ENCODE results near the gene PRAMEF5. TPM values are rescaled to one million over a fixed set of nuclear protein-coding genes. Genes with fewer than 3 reads are reported as not detected.
A peak's percentile ranks its signal among the peaks of the same experiment; 100 is the strongest.
"Not testable (repeated sequence)": the region's sequence is repeated elsewhere in the genome, so short reads cannot be mapped to it uniquely, and the experiment has no call there.

Gene PRAMEF5
- polyA plus RNA-seq, 2 of the 4 experiments (the other 2 are of a cell fraction), result not detected

DNA sequence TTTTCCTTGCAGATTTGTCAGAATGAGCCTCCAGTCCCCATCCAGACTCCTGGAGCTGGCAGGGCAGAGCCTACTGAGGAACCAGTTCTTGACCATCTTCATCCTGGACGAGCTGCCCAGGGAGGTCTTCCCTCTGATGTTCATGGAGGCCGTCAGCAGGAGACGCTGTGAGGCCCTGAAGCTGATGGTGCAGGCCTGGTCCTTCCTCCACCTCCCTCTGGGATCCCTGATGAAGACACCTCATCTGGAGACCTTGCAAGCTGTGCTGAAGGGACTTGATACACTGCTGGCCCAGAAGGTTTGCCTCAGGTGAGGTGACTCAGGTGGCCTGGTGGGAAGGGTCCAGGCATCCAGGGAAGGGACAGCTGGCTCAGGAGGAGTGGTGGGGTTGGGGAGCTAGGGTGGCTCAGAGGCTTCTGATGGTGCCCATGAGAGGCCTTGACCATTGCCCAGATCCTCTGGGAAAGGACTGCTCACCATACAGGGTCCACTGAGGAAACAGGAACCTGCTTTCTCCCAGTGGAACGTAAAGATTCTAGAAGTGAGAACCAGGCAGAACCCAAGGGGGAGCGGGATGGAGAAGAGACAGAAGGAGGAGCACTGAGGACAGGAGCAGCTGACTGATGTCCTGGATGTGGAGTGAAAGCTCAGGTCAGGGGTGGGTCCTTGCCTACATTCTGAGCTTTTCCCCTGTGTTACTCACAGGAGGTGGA is 8.0 kb upstream of the PRAMEF5 start:
- DNase-seq (ENCODE audit: low read depth in 1 of 2, low spot score in 1 of 2); CTCF ChIA-PET; ATAC-seq; FAIRE-seq; H3K4me3 ChIP-seq; H3K4me1 ChIP-seq; H3K4me2 ChIP-seq; H3K27ac ChIP-seq; POLR2A ChIA-PET; H3K9me3 ChIP-seq: not testable (repeated sequence)
- 0% methylated on average over 5 of the region's 5 CpGs for WGBS (ENCODE audit: missing lambda C conversion rate)

DNA sequence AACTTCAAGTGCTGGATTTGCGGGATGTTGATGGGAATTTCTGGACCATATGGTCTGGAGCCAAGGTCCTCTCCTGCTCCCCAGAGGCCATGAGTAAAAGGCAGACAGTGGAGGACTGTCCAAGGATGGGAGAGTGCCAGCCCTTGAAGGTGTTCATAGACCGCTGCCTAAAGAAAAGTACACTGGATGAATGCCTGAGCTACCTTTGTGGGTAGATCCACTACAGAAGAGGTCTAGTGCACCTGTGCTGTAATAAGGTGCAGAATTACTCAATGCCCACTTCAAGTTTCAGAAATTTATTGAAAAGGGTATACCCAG is 7.5 kb upstream of the PRAMEF5 start:
- H3K4me3 ChIP-seq; POLR2A ChIA-PET; H3K4me2 ChIP-seq; H3K27ac ChIP-seq; CTCF ChIA-PET; DNase-seq (ENCODE audit: low read depth in 1 of 2, low spot score in 1 of 2); H3K4me1 ChIP-seq; ATAC-seq; H3K9me3 ChIP-seq; FAIRE-seq: not testable (repeated sequence)
- WGBS (ENCODE audit: missing lambda C conversion rate), result 16% methylated on average over 2 of the region's 2 CpGs

GRCh38 chr1:13247122-13247521 is 6.9 kb upstream of the PRAMEF5 start:
- H3K4me3 ChIP-seq; CTCF ChIA-PET; H3K4me2 ChIP-seq; DNase-seq (ENCODE audit: low read depth in 1 of 2, low spot score in 1 of 2); POLR2A ChIA-PET; H3K4me1 ChIP-seq; H3K27ac ChIP-seq; FAIRE-seq; H3K9me3 ChIP-seq: not testable (repeated sequence)
- ATAC-seq, result 0 out of 6 replicates have a peak, but pooled peaks of 1 of the 2 experiments have one; percentile 24
- 20% methylated on average over 6 of the region's 7 CpGs for WGBS (ENCODE audit: missing lambda C conversion rate)

- H3K4me2 ChIP-seq; H3K4me3 ChIP-seq; POLR2A ChIA-PET; H3K4me1 ChIP-seq; CTCF ChIA-PET; H3K9me3 ChIP-seq; DNase-seq (ENCODE audit: low read depth in 1 of 2, low spot score in 1 of 2); H3K27ac ChIP-seq; FAIRE-seq: not testable (repeated sequence)
- peak; percentile 62 to 80; a peak in 5 of 6 replicates for ATAC-seq
- 0% methylated on average over 2 of the region's 3 CpGs for WGBS (ENCODE audit: missing lambda C conversion rate)
These were observed 11.1 kb downstream of the PRAMEF5 start for GRCh38 chr1:13265124-13265523.

DNA sequence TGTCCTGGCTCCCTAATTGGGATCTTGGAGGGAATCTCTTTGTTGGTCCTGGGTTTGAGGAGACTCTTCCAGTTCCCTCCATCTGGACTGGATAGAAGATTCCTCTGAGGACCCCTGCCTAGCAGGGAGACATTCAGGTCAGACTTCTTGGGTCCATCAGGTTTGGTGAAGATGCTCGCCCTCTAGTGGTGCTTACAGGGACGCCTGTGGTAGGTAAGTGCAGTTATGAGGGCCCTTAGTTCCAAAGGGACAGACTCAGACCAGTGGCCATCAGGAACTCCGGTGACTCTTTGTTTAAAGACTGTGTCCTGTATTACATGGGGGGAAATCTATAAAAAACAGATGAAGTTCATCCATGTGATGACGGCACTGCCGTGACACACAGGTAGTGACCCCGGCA is 23.0 kb downstream of the PRAMEF5 start:
- peak in 1 of 2 experiments; percentile 65; a peak in 3 of 6 replicates for ATAC-seq
- DNase-seq (ENCODE audit: low read depth in 1 of 2, low spot score in 1 of 2); H3K27ac ChIP-seq; H3K9me3 ChIP-seq; POLR2A ChIA-PET; H3K4me2 ChIP-seq; H3K4me3 ChIP-seq; CTCF ChIA-PET; FAIRE-seq; H3K4me1 ChIP-seq: not testable (repeated sequence)
- WGBS (ENCODE audit: missing lambda C conversion rate), result no CpG with 5 or more reads among the region's 6 CpGs

GRCh38 chr1:13279617-13280016 is 25.6 kb downstream of the PRAMEF5 start:
- CTCF ChIA-PET, POLR2A ChIA-PET, ATAC-seq: not testable (repeated sequence)

DNA sequence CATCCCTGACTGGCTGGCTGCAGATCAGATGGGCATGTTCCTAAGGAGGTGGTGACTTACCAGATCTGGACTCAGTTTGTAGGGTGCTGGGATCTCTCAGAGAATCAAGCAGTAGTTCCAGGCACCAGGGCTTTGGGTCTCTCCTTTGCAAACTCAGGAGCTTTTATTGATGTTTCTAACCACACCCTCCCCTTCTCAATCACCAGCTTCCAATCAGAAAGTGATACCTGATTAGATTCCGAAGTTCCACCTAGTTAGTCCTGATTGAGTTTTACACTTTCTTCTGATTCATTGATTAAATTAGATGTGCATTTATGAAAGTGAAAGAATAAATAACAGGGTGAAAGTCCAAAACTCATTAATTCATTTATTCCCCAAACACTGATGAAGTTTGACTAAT is 31.0 kb downstream of the PRAMEF5 start, which contains the start of gene PRAMEF8:
Gene PRAMEF8 (minus strand): TSS at position 101 of the 400 bp plus-strand sequence. CDS start 1,046 bp downstream, outside the sequence.
- H3K4me2 ChIP-seq; ATAC-seq; CTCF ChIA-PET; H3K9me3 ChIP-seq; H3K4me3 ChIP-seq; DNase-seq (ENCODE audit: low read depth in 1 of 2, low spot score in 1 of 2); H3K4me1 ChIP-seq; POLR2A ChIA-PET; FAIRE-seq; H3K27ac ChIP-seq: not testable (repeated sequence)
- WGBS (ENCODE audit: missing lambda C conversion rate), result no CpG with 5 or more reads among the region's 1 CpG

More at GRCh38 chr1:13279617-13280016, 25.6 kb downstream of the PRAMEF5 start:
- not testable (repeated sequence) for H3K4me2 ChIP-seq; H3K27ac ChIP-seq; H3K4me3 ChIP-seq; H3K4me1 ChIP-seq; DNase-seq (ENCODE audit: low read depth in 1 of 2, low spot score in 1 of 2); FAIRE-seq; H3K9me3 ChIP-seq
- WGBS (ENCODE audit: missing lambda C conversion rate), result no CpG with 5 or more reads among the region's 3 CpGs

DNA sequence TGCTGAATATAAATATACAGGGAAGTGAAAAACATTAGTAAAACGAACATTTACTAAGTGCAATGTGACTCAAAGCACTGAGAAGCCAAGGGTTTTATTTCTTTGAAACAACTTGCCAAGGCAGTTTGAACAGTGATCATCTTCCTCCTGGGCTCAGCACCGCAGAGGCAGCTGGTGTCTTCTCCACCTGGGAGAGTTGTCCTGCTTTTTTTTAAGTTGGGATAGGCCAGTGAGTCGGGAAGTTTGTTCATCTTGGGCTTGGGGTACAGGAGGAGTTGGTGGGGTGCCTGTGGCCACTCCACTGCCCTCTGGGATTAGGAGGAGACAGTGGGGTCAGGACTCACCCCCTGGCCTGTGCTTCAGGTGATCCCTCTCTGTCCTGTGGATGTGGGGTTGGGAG is 35.0 kb downstream of the PRAMEF5 start:
- H3K4me1 ChIP-seq; DNase-seq (ENCODE audit: low read depth in 1 of 2, low spot score in 1 of 2); H3K9me3 ChIP-seq; ATAC-seq; CTCF ChIA-PET; H3K4me3 ChIP-seq; H3K4me2 ChIP-seq; POLR2A ChIA-PET; FAIRE-seq; H3K27ac ChIP-seq: not testable (repeated sequence)
- WGBS (ENCODE audit: missing lambda C conversion rate), result 0% methylated on average over 2 of the region's 3 CpGs

GRCh38 chr1:13297216-13297931 is 43.4 kb downstream of the PRAMEF5 start:
- POLR2A ChIA-PET; DNase-seq (ENCODE audit: low read depth in 1 of 2, low spot score in 1 of 2); H3K27ac ChIP-seq; FAIRE-seq; H3K4me3 ChIP-seq; H3K9me3 ChIP-seq; H3K4me1 ChIP-seq; H3K4me2 ChIP-seq; CTCF ChIA-PET; ATAC-seq: not testable (repeated sequence)
- 8% methylated on average over 2 of the region's 5 CpGs for WGBS (ENCODE audit: missing lambda C conversion rate)

DNA sequence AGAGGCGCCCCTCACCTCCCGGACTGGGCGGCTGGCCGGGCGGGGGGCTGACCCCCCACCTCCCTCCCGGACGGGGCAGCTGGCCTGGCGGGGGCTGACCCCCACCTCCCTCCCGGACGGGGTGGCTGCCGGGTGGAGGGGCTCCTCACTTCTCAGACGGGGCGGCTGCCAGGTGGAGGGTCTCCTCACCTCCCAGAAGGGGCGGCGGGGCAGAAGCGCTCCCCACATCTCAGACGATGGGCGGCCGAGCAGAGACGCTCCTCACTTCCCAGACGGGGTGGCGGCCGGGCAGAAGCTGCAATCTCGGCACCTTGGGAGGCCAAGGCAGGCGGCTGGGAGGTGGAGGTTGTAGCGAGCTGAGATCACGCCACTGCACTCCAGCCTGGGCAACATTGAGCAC is 44.7 kb downstream of the PRAMEF5 start:
- H3K9me3 ChIP-seq; ATAC-seq; H3K4me2 ChIP-seq; H3K27ac ChIP-seq; DNase-seq (ENCODE audit: low read depth in 1 of 2, low spot score in 1 of 2); CTCF ChIA-PET; POLR2A ChIA-PET; H3K4me1 ChIP-seq; FAIRE-seq; H3K4me3 ChIP-seq: not testable (repeated sequence)
- WGBS (ENCODE audit: missing lambda C conversion rate), result no CpG with 5 or more reads among the region's 27 CpGs

GRCh38 chr1:13302197-13302596 is 48.2 kb downstream of the PRAMEF5 start:
- H3K27ac ChIP-seq; DNase-seq (ENCODE audit: low read depth in 1 of 2, low spot score in 1 of 2); H3K4me3 ChIP-seq; POLR2A ChIA-PET; H3K4me1 ChIP-seq; CTCF ChIA-PET; H3K4me2 ChIP-seq; H3K9me3 ChIP-seq; ATAC-seq; FAIRE-seq: not testable (repeated sequence)

DNA sequence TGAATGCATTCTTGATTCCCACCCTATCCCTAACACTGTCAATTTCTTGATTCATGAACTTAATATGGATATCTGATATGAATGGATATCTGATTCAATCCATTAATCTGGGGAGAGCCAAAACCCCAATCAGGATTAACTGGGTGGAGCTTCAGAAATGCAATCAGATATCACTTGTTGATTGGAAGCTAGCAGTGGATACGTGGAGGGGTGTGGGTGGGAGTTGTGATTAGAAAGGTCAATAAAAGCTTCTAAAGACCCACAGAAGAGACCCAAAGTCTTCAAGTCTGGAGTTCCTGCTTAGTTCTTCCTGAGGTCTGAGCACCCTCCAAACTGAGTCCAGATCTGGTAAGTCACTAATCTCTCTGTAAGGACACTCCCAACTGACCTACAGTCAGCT is 49.2 kb downstream of the PRAMEF5 start, which contains the start of gene PRAMEF33:
Gene PRAMEF33 (plus strand): TSS at position 301 of the 400 bp plus-strand sequence. CDS start 2,416 bp downstream, outside the sequence.
- POLR2A ChIA-PET; DNase-seq (ENCODE audit: low read depth in 1 of 2, low spot score in 1 of 2); ATAC-seq; H3K27ac ChIP-seq; FAIRE-seq; H3K4me3 ChIP-seq; H3K4me1 ChIP-seq; H3K9me3 ChIP-seq; H3K4me2 ChIP-seq; CTCF ChIA-PET: not testable (repeated sequence)
- WGBS (ENCODE audit: missing lambda C conversion rate), result no CpG with 5 or more reads among the region's 1 CpG
